Posterior cingulate gyrus (tissue), 11 donors: ENCODE results near the gene TDO2.

Source experiments
- DNase-seq, 10 donors: peaks; one replicate each; pipeline versions ENCODE4 v3.0.0 to v3.0.0-alpha.2; 2020 to 2021; ENCODE audit warnings: mixed read lengths in 3 of 10
- intact Hi-C: fragments of 100-400 bp; cut with DNase I; formaldehyde crosslinking; loops from one replicate; pipeline ENCODE4 v1.15.1; 2023

The TDO2 gene

DNA sequence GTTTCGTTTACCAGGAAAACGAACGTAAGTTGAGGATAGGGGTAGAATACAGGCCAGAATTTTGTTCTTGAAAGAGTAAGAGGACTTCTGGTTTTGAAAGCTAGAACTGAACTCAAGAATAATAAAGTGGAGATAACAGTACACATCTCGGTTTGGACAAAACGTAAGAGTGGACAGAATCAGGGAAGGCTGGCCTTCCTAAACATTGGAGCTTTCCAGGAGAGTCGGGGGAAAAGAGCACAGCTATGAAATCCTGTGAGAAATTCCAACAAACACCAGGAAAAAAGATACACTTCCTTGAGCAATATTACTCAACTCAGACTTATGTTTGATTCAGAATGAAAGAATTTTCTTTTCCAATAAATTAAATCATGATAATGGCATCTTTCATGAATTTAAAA is 49.0 kb downstream of the TDO2 start:
- no peak for DNase-seq
- intact Hi-C loops, result loop anchor here (5.0 to 10.0 kb wide), 3 partner anchors 140 to 548 kb away; no protein-coding TSS in a partner anchor

GRCh38 chr4:155953151-155954117 is 49.9 kb downstream of the TDO2 start, which contains the start of gene CTSO:
TSS of gene CTSO (minus strand) at chr4:155953866. CDS start at chr4:155953847, 19 bp downstream.
- DNase-seq, result peak; percentile 65 to 96 (median 74)
- intact Hi-C loops, result loop anchor here (5.0 to 10.0 kb wide), 3 partner anchors 141 to 549 kb away; no protein-coding TSS in a partner anchor

GRCh38 chr4:155954118-155954685 is 50.7 kb downstream of the TDO2 start:
- intact Hi-C loops, result loop anchor here (5.0 to 10.0 kb wide), 3 partner anchors 142 to 549 kb away; no protein-coding TSS in a partner anchor
- DNase-seq, result no peak

DNA sequence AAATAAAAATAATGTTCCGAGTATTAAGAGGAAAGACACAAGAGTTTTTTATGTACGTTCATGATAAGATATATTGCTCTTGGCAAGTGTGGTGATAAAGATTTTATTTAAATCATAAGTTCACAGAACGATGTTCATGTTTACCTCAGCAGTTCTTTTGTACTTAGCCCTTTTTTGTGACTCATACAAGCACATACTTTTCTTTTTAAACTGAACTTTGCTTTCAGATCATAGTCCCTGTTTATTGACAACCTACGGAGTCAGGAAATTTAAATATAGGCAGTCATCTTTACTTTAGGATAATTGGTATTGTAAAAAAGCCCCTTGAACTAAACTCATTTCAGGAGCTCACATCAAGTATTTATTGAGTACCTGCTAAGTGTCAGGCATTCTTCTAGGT is 51.4 kb downstream of the TDO2 start:
- intact Hi-C loops, result loop anchor here (5.0 to 10.0 kb wide), 3 partner anchors 143 to 550 kb away; no protein-coding TSS in a partner anchor
- no peak for DNase-seq

DNA sequence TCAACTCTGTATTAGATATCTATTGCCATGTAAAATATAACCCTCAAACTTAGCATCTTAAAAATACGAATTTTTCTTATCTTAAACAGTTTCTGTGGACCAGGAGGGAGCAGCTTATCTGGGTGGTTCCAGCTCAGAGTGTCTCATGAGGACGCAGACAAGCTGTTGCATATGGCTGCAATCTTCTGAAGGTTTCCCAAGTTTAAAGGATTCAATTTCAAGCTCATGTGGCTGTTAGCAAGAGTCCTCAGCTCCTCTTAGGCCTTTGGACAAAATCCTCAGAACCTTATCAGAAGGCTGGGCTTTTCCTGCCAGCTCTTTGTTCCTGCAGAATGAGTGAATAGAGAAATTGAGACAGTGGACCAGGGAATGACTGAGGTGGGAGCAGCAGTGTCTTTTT is 53.0 kb downstream of the TDO2 start:
- intact Hi-C loops, result loop anchor here (10.0 kb wide), 1 partner anchor 552 kb away; no protein-coding TSS in a partner anchor
- DNase-seq, result no peak

GRCh38 chr4:155959417-155959816 is 55.9 kb downstream of the TDO2 start:
- peak in 1 of 10 donors; percentile 66 for DNase-seq
- intact Hi-C loops, result loop anchor here (10.0 kb wide), 1 partner anchor 555 kb away; no protein-coding TSS in a partner anchor

DNA sequence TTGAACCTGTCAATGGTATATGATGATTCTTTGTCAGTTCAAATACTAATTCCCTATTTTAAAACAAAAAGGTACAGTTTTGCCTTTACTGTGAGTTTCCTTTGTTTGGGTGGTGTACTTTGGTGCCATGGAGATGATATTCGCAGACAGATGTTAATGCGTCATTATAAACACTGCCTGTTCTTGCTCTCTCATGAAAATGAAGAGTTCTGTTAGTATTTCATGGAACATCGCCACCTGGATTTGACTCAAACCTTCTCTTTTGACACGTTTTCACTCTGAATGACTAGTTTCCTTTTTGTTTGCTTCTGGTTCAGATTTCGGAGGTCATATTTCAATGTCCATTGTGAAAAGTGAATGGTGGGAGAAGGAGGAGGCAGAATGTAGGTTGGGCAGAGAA is 57.0 kb downstream of the TDO2 start:
- DNase-seq, result no peak
- intact Hi-C loops, result no loop called here

- no peak for DNase-seq
- intact Hi-C loops, result no loop called here
Measured at GRCh38 chr4:155961575-155961974, 58.1 kb downstream of the TDO2 start.

DNA sequence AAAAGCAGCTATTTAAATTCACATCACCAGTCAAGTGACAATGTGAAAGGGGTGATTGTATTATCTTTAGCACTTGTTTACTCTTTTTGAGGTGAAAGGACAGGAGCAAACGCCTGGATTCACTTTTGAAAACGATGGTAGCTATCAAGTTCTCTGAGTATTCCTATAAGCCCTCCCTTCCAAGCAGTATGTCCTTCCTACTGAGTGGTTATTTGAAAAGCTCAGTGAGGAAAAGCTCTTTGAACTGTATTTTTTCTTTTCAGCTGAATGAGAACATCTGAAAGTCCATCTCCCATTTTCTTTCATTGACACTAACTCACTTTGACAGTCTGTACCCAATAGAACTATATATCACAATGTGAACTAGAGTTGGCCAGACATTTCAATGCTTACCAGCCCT is 59.3 kb downstream of the TDO2 start:
- intact Hi-C loops, result no loop called here
- DNase-seq, result no peak

GRCh38 chr4:155964016-155964891 is 60.8 kb downstream of the TDO2 start:
- no peak for DNase-seq
- intact Hi-C loops, result no loop called here

DNA sequence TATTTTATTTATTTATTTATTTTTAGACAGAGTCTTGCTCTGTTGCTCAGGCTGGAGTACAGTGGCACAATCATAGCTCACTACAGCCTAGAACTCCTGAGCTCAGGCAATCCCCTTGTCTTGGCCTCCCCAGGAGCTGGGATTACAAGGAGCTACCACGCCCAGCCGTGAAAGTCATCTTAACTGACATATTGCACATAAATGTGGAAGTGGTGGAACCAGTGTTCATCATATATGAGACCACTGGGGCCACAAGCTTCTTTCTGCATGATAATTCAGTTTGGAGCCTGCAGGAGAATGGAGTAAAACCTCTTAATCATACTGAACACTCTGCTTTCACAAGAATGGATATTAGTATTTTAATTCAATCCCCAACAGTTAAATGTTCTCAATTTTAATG is 62.7 kb downstream of the TDO2 start:
- no peak for DNase-seq
- intact Hi-C loops, result no loop called here

GRCh38 chr4:155966731-155967395 is 63.4 kb downstream of the TDO2 start:
- DNase-seq, result no peak
- intact Hi-C loops, result no loop called here
